GM15510 (cell line): ENCODE results near the gene GJC2.

ENCODE experiments used
- POLR2A ChIP-seq: IDR thresholded peaks from 3 replicates; pipeline ENCODE4 v1.6.1; 2011; ENCODE audit warnings: borderline replicate concordance; ENCODE audit not compliant: insufficient read length; ENCODE audit errors: extremely low read depth

Gene GJC2

GRCh38 chr1:228149406-228150119 is at the start of gene GJC2:
Gene GJC2 (plus strand): TSS chr1:228149930. CDS start chr1:228157759, 7,829 bp downstream.
- TF ChIP-seq POLR2A, result no peak

GRCh38 chr1:228100822-228101613 is 48.7 kb upstream of the GJC2 start:
- no peak for TF ChIP-seq POLR2A

GRCh38 chr1:228101614-228101993 is 48.1 kb upstream of the GJC2 start:
- no peak for TF ChIP-seq POLR2A

- TF ChIP-seq POLR2A, result no peak
Observed at GRCh38 chr1:228101994-228102790, 47.5 kb upstream of the GJC2 start.

GRCh38 chr1:228102791-228103620 is 46.7 kb upstream of the GJC2 start, which contains the start of gene C1orf35:
Gene C1orf35 (minus strand): TSS chr1:228103325. CDS start chr1:228103227, 98 bp downstream.
- TF ChIP-seq POLR2A, result peak; percentile 56

GRCh38 chr1:228104526-228105269 is 45.0 kb upstream of the GJC2 start:
- no peak for TF ChIP-seq POLR2A

DNA sequence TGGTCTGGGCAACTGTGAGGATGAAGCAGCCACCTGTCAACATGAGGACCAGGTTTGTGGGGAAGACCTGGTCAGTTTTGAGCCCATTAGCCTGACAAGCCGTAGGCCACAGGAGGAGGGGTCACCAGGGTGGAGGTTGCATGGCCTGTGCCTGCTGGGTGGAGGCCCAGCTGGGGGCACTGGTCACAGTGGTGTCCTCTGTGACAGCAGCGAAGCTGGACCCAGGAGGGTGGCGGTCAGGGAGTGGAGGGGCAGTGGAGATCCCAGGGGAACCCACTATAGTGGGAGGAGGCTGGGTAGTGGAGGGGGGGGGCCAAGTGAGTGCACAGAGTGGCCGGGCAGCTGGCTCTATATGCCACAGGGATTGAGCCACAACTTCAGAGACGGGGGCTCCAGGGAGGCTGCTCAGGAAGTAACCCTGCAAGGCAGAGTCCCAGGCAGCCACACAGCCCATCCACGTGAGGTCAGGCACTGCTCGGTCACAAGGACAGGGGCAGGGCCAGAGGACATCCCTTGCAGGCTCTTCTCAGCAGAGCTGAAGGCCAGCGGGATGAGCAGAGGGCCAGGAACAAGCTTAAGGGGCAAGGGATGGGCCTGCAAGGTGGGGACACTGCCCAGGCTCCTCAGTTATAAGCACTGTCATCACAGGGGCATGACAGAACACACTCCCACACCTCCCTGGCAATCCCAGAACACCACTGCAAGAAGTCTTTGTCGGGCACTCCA is 44.3 kb upstream of the GJC2 start:
- no peak for TF ChIP-seq POLR2A

GRCh38 chr1:228105996-228106799 is 43.5 kb upstream of the GJC2 start:
- no peak for TF ChIP-seq POLR2A

- TF ChIP-seq POLR2A, result no peak
Observed at GRCh38 chr1:228106800-228107054, 43.0 kb upstream of the GJC2 start.

GRCh38 chr1:228107636-228108035 is 42.1 kb upstream of the GJC2 start:
- no peak for TF ChIP-seq POLR2A

- no peak for TF ChIP-seq POLR2A
Observed at GRCh38 chr1:228108055-228108690, 41.6 kb upstream of the GJC2 start.

DNA sequence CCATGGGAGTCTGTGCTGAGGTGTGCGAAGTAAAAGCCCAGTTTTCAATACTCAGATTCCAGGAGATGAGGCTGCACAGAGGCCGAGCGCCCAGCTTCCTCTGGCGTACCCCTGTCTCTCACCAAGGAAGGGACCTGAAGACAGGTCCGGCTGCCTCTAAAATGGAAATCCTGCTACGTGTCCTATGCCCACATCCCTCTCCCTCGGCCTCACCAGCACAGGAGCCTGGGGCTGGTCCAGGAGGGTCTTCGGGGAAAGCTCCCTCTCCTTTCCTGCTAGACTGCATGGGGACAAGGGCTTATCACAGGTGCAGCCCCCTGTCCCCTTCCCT is 41.0 kb upstream of the GJC2 start:
- no peak for TF ChIP-seq POLR2A
